Keratinocyte (primary cell): ENCODE data around the gene TSPEAR.

Source experiments
- EZH2 ChIP-seq: IDR thresholded peaks from one replicate; pipeline ENCODE4 v1.6.1; 2012; ENCODE audit warnings: inconsistent platforms, mild to moderate bottlenecking, low read length, moderate library complexity
- TF ChIP-seq, protein P1 (sequence below), 3 experiments: IDR thresholded peaks in 1 of 3; conservative IDR thresholded peaks in 1 of 3; optimal IDR thresholded peaks in 1 of 3; 2 replicates in 2 of 3; 3 replicates in 1 of 3; pipeline versions ENCODE3 to v1.5.1; 2011; ENCODE audit warnings: low read length in 3 of 3, mild to moderate bottlenecking in 3 of 3, moderate library complexity in 2 of 3, control low read depth in 1 of 3, inconsistent platforms in 1 of 3; ENCODE audit not compliant: insufficient read depth in 2 of 3; ENCODE audit errors: extremely low read depth in 1 of 3

GRCh38 chr21:44755227-44755626 lies 43.9 kb upstream of the TSPEAR start:
- TF ChIP-seq, protein P1, sequence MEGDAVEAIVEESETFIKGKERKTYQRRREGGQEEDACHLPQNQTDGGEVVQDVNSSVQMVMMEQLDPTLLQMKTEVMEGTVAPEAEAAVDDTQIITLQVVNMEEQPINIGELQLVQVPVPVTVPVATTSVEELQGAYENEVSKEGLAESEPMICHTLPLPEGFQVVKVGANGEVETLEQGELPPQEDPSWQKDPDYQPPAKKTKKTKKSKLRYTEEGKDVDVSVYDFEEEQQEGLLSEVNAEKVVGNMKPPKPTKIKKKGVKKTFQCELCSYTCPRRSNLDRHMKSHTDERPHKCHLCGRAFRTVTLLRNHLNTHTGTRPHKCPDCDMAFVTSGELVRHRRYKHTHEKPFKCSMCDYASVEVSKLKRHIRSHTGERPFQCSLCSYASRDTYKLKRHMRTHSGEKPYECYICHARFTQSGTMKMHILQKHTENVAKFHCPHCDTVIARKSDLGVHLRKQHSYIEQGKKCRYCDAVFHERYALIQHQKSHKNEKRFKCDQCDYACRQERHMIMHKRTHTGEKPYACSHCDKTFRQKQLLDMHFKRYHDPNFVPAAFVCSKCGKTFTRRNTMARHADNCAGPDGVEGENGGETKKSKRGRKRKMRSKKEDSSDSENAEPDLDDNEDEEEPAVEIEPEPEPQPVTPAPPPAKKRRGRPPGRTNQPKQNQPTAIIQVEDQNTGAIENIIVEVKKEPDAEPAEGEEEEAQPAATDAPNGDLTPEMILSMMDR (optimal IDR thresholded peaks at IDR 0.05 in 1 of 3, IDR thresholded peaks at IDR 0.05 in 1 of 3, conservative IDR thresholded peaks at IDR 0.05 in 1 of 3; ENCODE audit: extremely low read depth in 1 of 3, insufficient read depth in 2 of 3, low read length in 3 of 3): peak in 1 of 3 experiments; percentile 7
- TF ChIP-seq EZH2: no peak
